Forelimb muscle (tissue), 1 donor: ENCODE results near the gene C16orf82. TPM values are rescaled to one million over a fixed set of nuclear protein-coding genes. Genes with fewer than 3 reads are reported as not detected.
"Not testable (repeated sequence)": the region's sequence is repeated elsewhere in the genome, so short reads cannot be mapped to it uniquely, and the experiment has no call there.

ENCODE experiments used
- DNase-seq: peaks from one replicate; pipeline ENCODE4 v3.0.0-alpha.2; 2013; ENCODE audit warnings: low read depth
- polyA plus RNA-seq: library from polyadenylated mRNA; unstranded; fragments of 120-200 nt; gene quantifications from one replicate; pipeline ENCODE4 v1.2.1, GENCODE V29; 2013; ENCODE audit not compliant: insufficient read length

Gene C16orf82
- polyA plus RNA-seq, result not detected

DNA sequence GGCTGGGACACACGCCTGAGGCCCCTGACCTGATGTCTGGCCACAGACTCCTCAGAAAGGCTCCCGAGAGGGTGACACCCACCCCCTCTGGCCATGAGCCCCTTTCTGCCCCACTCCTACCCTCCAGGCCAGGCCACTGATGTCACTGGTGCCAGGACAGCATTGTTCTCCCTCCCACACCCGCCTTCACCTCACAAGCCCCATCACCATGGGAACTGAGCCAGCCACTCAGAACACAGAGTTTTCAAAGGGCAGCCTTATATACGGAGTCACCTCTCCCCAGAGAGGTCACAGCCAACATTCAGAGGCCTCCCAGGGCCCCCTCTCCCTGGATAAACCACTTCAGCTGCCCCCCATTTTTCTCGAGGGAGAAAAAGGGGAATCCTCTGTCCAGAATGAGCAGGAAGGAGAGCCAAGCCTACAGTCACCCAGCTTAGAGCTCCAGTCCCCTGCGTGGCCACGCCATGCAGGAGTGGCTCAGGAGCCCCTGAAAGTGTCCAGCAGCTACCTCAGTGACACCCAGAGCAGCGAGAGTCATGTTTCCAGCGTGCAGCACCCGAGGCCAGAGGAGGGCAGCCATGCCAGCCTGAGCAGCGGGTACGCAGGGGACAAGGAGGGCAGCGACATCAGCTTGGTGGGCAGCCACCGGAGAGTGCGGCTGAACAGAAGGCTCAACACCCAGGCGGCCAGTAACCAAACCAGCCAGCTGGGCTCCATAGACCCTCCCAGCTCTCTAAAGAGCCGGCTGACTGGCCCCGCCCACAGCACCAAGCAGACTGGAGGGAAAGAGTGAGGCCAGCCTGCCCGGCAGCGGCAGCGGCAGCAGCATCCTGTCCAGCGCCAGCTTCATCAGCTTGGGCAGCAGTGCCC lies at the start of gene C16orf82:
Gene C16orf82, plus strand, starts transcription at position 260 of the 870 bp plus-strand sequence.
- DNase-seq, result no peak

- no peak for DNase-seq
Measured at GRCh38 chr16:27020031-27020430, 46.7 kb upstream of the C16orf82 start.

DNA sequence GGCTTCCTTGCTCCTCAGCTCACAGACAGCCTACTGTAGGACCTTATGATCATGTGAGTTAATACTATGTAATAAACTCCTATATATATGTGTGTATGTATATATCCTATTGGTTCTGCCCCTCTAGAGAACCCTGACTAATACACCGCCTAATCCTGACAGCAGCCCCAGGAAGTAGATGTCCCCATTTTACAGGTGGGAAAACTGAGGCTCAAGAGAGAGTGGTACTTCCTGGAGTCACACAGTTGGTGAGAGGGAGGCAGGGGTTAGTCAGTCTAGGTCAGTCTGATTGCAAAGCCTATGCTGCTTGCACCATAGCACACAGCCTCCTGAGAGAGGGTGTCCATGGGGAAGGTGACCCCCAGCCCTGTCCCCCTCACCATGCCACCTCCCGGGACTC lies 42.7 kb upstream of the C16orf82 start:
- DNase-seq, result no peak

DNA sequence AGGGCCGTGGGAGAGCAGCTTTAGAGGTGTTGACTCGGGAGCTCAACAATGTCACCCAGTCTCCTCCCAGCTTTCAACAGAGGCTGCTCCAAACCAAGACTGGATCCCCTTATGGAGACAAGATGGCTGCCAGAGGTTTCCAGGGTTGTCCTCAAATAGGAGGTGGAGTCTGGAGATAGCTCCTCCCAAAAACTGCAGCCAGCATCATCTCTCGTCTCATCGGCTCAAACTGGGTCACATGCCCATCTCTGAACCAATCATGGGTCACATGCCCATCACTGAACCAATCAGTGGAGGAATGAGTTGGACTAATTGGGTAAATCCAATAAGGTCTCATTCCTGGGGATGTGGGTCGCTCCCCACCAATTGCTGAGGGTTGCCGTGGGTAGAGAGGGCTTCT lies 41.1 kb upstream of the C16orf82 start:
- no peak for DNase-seq

DNA sequence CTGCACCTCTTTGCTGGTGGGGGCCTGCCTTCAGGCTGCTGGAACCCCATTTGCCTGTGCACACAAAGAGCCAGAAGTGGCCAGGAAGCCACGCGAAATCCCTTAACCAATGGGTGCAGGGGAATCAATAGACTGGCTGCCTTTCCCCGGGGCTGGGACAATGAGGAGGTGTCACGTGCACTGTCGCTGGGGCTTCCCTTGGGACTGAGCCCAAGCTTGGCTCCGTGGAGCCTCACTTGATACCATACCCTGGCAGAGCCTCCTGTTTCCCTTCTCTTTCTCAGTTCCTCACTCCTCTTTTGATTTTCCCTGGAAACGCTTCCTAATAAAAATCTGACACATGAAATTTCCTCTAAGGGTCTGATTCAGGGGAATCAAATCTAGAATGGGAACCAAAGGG lies 38.8 kb upstream of the C16orf82 start:
- no peak for DNase-seq

DNA sequence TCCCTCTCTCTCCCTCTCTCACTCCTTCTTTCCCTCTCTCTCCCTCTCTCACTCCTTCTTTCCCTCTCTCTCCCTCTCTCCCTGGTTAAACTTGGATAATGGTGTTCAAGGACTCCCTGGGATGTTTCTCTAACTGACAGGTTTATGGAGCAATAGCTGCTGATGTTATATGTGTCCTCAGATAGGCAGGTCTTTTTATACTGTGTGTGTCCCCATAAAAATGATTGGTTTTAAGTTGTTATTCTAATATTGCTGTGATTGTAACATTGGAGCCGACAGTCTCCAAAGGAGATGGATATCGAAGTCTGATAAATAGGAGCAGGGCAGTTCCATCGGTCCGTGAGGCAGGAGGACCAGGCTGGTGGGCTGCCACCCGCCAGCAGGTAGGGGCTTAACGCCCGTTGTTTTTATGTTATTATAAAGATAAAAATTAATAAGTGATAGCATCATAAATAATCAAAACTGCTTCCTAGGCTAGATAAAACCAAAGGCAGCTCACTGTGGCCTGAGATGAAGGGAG lies 38.1 kb upstream of the C16orf82 start:
- no peak for DNase-seq

DNA sequence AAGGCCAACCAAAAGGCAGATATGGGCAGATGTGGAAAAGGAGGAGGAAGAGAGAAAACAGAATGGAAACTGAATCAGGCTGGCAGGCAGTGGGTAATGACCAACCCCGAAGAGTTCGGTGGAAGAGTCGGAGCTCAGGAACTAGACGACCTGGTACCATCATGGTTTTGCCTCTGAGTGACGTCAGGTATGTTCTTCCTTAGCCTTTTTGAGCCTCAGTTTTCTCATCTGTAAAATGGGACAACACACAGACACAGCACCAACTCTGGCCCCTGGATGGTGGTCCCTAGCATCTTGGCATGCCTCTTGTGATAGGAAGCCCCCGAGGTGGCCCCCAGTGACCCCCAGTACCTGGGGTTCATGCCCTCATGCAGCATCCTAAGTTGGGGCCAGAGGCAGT lies 37.2 kb upstream of the C16orf82 start:
- DNase-seq, result no peak

- no peak for DNase-seq
Measured at GRCh38 chr16:27033281-27033979, 33.3 kb upstream of the C16orf82 start.

- no peak for DNase-seq
Measured at GRCh38 chr16:27040732-27041131, 26.0 kb upstream of the C16orf82 start.

DNA sequence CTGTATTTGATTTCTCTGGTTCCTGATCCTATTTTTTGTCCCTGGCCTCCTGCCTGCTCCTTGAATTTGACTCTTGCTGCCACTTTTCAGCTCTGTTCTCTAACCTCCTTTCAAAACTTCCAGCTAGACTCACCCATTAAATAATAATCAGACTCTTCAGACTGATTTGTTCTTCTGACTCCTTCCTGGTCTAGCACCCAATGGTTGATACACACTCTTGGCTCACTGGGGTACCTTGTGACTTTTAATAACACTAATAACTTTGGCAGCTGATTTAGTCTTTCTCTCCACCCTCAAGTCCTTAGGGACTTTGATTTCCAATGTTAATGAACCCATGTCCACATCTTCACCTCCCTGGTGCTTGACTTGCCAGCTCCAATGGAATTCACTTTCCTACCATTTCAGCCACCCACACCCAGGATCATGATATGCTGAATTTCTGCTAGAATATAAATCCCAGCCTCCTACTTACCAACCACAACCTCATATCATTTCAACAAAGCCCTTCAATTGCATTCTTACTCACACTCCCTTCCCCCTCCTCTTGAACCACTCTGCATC lies 19.7 kb upstream of the C16orf82 start:
- no peak for DNase-seq

GRCh38 chr16:27048316-27048715 lies 18.4 kb upstream of the C16orf82 start:
- DNase-seq, result no peak

- no peak for DNase-seq
Measured at GRCh38 chr16:27049117-27049516, 17.6 kb upstream of the C16orf82 start.

GRCh38 chr16:27052007-27052406 lies 14.7 kb upstream of the C16orf82 start:
- no peak for DNase-seq

DNA sequence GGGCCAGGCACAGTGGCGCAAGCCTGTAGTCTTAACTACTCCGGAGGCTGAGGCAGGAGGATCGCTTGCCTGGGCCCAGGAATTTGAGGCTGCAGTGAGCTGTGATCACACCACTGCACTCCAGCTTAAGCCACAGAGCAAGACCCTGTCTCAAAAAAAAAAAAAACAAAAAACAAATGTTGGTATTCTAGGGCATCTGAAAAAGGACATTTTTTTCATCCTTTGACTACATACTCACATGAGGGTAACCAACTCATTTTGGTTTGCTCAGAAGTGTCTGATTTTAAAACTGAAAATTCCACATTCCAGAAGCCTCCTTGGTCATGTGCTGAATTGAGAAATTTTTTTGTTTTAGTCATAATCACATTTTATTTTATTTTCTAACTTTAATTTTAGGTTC lies 12.7 kb upstream of the C16orf82 start:
- DNase-seq, result no peak

GRCh38 chr16:27058299-27058698 lies 8.4 kb upstream of the C16orf82 start:
- DNase-seq, result no peak

DNA sequence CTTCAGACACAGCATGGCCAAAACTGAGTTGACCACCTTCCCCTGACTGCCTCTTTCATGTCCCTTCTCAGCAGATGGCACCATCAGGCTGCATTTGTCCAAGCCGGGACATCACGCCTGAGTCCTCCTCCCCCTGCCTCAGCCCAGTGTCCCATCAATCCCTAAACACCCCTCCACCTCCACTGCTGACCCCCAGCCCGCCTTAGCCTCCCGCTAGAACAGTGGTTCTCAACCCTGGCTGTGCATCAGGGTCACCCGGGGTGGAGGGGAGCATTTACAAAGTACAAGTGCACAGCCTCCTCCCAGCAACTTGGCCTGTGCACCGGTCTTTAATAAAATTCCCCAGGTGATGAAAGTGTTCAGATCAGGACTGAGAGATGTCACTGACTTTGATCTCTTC lies 4.0 kb downstream of the C16orf82 start:
- DNase-seq, result no peak

GRCh38 chr16:27073733-27074132 lies 7.0 kb downstream of the C16orf82 start:
- DNase-seq, result no peak

GRCh38 chr16:27080895-27081294 lies 14.2 kb downstream of the C16orf82 start:
- no peak for DNase-seq

GRCh38 chr16:27083861-27084261 lies 17.1 kb downstream of the C16orf82 start:
- no peak for DNase-seq

DNA sequence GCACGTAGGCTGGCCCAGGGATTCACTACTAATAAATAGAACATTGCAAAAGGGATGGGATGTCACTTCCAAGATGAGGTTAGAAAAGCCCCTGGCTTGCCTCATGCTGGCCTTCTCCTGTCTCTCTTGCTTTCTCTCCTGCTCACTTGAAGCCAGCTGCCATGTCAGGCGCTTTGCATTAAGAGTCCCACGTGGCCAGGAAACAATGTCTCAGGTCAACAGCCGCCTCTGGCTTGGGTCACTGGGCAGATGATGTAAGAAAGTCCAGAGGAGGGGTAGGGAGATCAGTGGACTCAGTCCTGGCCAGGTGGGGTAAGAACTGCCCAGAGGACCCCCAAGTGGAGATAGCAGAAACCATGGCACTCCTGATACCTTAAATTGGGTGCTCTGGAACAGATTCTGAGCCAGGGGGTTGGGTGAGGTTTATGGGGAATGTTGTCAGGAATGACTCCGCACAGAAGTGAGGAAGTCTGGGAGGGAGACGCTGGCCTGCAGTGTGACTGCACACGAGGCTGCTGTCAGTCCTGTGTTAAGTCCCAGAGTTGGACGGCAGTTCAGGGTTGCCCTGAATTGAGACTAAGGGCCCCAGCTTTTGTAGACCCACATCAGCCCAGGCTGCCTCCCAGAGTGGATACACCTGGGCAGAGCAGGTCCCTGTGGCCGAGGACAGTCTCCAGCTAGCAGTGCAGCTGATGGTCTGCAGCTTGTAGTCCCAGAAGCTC lies 17.7 kb downstream of the C16orf82 start:
- no peak for DNase-seq

DNA sequence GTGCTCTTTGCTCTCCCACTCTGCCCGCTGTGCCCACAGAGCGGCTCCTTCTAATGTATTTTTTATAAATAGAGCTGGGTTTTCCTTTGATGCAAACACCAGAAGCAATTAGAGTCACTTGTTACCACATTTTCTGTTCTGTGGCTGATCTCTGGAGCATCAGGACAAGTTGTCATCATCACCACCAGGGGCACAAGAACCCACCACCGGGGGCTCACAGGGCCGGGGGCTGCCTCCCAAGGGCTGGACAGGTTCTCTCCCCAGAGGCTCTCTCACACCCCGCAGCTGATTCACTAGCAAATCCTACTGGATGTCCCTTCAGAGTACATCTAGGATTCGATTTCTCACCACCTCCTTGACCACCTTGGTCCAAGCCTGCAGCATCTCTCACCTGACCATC lies 18.5 kb downstream of the C16orf82 start:
- DNase-seq, result no peak

DNA sequence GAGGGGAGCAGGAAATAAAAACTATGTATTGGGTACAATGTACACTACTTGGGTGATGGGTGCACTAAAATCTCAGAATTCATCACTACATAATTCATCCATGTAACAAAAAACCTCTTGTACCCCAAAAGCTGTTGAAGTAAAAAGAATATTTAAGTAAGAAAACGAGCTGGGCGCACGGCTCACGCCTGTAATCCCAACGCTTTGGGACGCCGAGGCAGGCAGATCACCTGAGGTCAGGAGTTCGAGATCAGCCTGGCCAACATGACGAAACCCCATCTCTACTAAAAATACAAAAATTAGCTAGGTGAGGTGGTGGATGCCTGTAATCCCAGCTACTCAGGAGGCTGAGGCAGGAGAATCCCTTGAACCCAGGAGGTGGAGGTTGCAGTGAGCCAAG lies 19.3 kb downstream of the C16orf82 start:
- not testable (repeated sequence) for DNase-seq
